ENCODE results near the gene BANF1. TPM values are rescaled to one million over a fixed set of nuclear protein-coding genes. Genes with fewer than 3 reads are reported as not detected.
"Not testable (repeated sequence)": the region's sequence is repeated elsewhere in the genome, so short reads cannot be mapped to it uniquely, and the experiment has no call there.

BANF1 gene
- total and polyA plus RNA-seq, 10 of the 15 experiments (the other 5 are each of a cell fraction or from before 2014, with no cell fraction given) = 99.0 to 574 (median 297) TPM

GRCh38 chr11:66023186-66023440 is 20.8 kb downstream of the BANF1 start:
- FAIRE-seq; ATAC-seq; H3K79me2 ChIP-seq (ENCODE audit: control insufficient read depth, insufficient read depth, low read length); H3K4me2 ChIP-seq (ENCODE audit: control insufficient read depth, insufficient read depth); H3K4me3 ChIP-seq; H3K27ac ChIP-seq (ENCODE audit: control insufficient read depth, insufficient read depth); H4K20me1 ChIP-seq (ENCODE audit: control insufficient read depth, insufficient read depth); H3K27me3 ChIP-seq (replicated peaks in 1 of 2; ENCODE audit: control insufficient read depth in 2 of 2, insufficient read depth in 2 of 2, low read length in 1 of 2); H3K9ac ChIP-seq (ENCODE audit: control insufficient read depth, insufficient read depth, low read length); H2AFZ ChIP-seq (ENCODE audit: control insufficient read depth, low read depth, low read length); intact Hi-C loops (cut with micrococcal nuclease; ENCODE audit: unreplicated experiment); DNase-seq (ENCODE audit: low read depth, low spot score); H3K36me3 ChIP-seq (ENCODE audit: control insufficient read depth in 2 of 2, insufficient read depth in 2 of 2, low read length in 1 of 2); H3K4me1 ChIP-seq (ENCODE audit: control insufficient read depth, insufficient read depth, low read length); H3K9me3 ChIP-seq (replicated peaks; ENCODE audit: control insufficient read depth, insufficient read depth, low read length); in situ Hi-C loops (cut with MboI); BruUV-seq (replicated peaks): not testable (repeated sequence)
- POLR2A ChIA-PET = interaction anchor here (0.6 to 0.7 kb wide), 2 partner anchors 30 to 514 kb away, joined by 4 to 6 read pairs; no protein-coding TSS in a partner anchor
- RAD21 ChIA-PET (ENCODE audit: unreplicated experiment) = interaction anchor here (1.3 to 1.5 kb wide), 2 partner anchors 22 to 113 kb away, joined by 4 read pairs; no protein-coding TSS in a partner anchor
- SMC1A ChIA-PET (ENCODE audit: uncharacterized antibody, unreplicated experiment) = interaction anchor here (0.9 to 1.9 kb wide), 4 partner anchors 21 to 245 kb away, joined by 3 to 10 read pairs (median 4); no protein-coding TSS in a partner anchor
- CTCF ChIA-PET = interaction anchor here (1.1 to 2.8 kb wide), 18 partner anchors 13 to 317 kb away, joined by 3 to 31 read pairs (median 6); partner anchors contain the start of genes BANF1, CCDC85B, EIF1AD and FIBP
- WGBS (ENCODE audit: insufficient coverage, insufficient replicate concordance, low lambda C conversion rate, missing lambda C conversion rate) = 14% methylated on average over 5 of the region's 5 CpGs

GRCh38 chr11:66026017-66026529 is 23.8 kb downstream of the BANF1 start, which contains the start of gene CATSPER1:
TSS of gene CATSPER1 (minus strand) at chr11:66026479. CDS start at chr11:66026379, 100 bp downstream.
- intact Hi-C loops (cut with micrococcal nuclease; ENCODE audit: unreplicated experiment) = no loop called here
- no peak within 1 kb of the TSS for H2AFZ ChIP-seq (ENCODE audit: control insufficient read depth, low read depth, low read length)
- 62% methylated on average over 18 of the region's 18 CpGs for WGBS (ENCODE audit: insufficient coverage, insufficient replicate concordance, low lambda C conversion rate, missing lambda C conversion rate)
- no peak for TF ChIP-seq NBN (IDR thresholded peaks at IDR 0.05)
- no peak for TF ChIP-seq PKNOX1 (IDR thresholded peaks at IDR 0.05)
- TF ChIP-seq EED (IDR thresholded peaks at IDR 0.05; ENCODE audit: low read depth) = no peak
- no peak for TF ChIP-seq WRNIP1 (IDR thresholded peaks at IDR 0.05; ENCODE audit: borderline replicate concordance, low read depth, low read length)
- TF ChIP-seq POLR2AphosphoS5 (IDR thresholded peaks at IDR 0.05; ENCODE audit: low read length) = no peak
- TF ChIP-seq SREBF1 (IDR thresholded peaks at IDR 0.05; ENCODE audit: low read length) = no peak
- TF ChIP-seq SKIL (IDR thresholded peaks at IDR 0.05; ENCODE audit: low read depth, poor library complexity, severe bottlenecking) = no peak
- TF ChIP-seq BCL11A (IDR thresholded peaks at IDR 0.05; ENCODE audit: low read depth, low read length) = no peak
- TF ChIP-seq JUND (IDR thresholded peaks at IDR 0.05; ENCODE audit: low read depth, low read length) = no peak
- no peak for TF ChIP-seq BMI1 (IDR thresholded peaks at IDR 0.05; ENCODE audit: borderline replicate concordance)
- no peak for TF ChIP-seq SIN3A (IDR thresholded peaks at IDR 0.05; ENCODE audit: low read depth, low read length)
- TF ChIP-seq ZNF217 (IDR thresholded peaks at IDR 0.05) = no peak
- TF ChIP-seq HSF1 (IDR thresholded peaks at IDR 0.05; ENCODE audit: low read depth, low read length) = no peak
- TF ChIP-seq ZNF24 (IDR thresholded peaks at IDR 0.05) = no peak

More at GRCh38 chr11:66026017-66026529, 23.8 kb downstream of the BANF1 start, which contains the start of gene CATSPER1:
- H3K4me3 ChIP-seq = no peak within 1 kb of the TSS
- H4K20me1 ChIP-seq (ENCODE audit: control insufficient read depth, insufficient read depth) = no peaks in the 10 kb centered on the region
- DNase-seq (ENCODE audit: low read depth, low spot score) (no peak), ATAC-seq (no peak), FAIRE-seq (no peak)
- SMC1A ChIA-PET (ENCODE audit: uncharacterized antibody, unreplicated experiment) = interaction anchor here (1.8 kb wide), 1 partner anchor 18 kb away, joined by 6 read pairs; no protein-coding TSS in a partner anchor
- 0 out of 4 replicates have a peak, but pooled peaks cover 0 to 3% of the 10 kb centered on the region in 2 experiments for H3K27me3 ChIP-seq (replicated peaks in 1 of 2; ENCODE audit: control insufficient read depth in 2 of 2, insufficient read depth in 2 of 2, low read length in 1 of 2)
- H3K4me1 ChIP-seq (ENCODE audit: control insufficient read depth, insufficient read depth, low read length) = no peaks in the 10 kb centered on the region
- POLR2A ChIA-PET = no interaction called here
- H3K36me3 ChIP-seq (ENCODE audit: control insufficient read depth in 2 of 2, insufficient read depth in 2 of 2, low read length in 1 of 2) = no peaks in the 10 kb centered on the region
- RAD21 ChIA-PET (ENCODE audit: unreplicated experiment) = no interaction called here
- in situ Hi-C loops (cut with MboI) = no loop called here
- H3K79me2 ChIP-seq (ENCODE audit: control insufficient read depth, insufficient read depth, low read length) = no peaks in the 10 kb centered on the region
- CTCF ChIA-PET = interaction anchor here (0.6 to 6.6 kb wide), 7 partner anchors 20 to 675 kb away, joined by 3 to 43 read pairs (median 4); no protein-coding TSS in a partner anchor
- no peak within 1 kb of the TSS for H3K27ac ChIP-seq (ENCODE audit: control insufficient read depth, insufficient read depth)
- no peak within 1 kb of the TSS for H3K9ac ChIP-seq (ENCODE audit: control insufficient read depth, insufficient read depth, low read length)
- H3K9me3 ChIP-seq (replicated peaks; ENCODE audit: control insufficient read depth, insufficient read depth, low read length) = no peaks in the 10 kb centered on the region
- no TSS peak for BruUV-seq (replicated peaks)
- H3K4me2 ChIP-seq (ENCODE audit: control insufficient read depth, insufficient read depth) = no peak within 1 kb of the TSS
